Prostate gland (tissue), 2 donors: Measurements from ENCODE around the gene LRRN3.

Experiments used
- CTCF ChIP-seq, 4 experiments: fragments of 200-600 bp in 2 of 4; fragments of 450-650 bp in 2 of 4; sonication (generic) in 2 of 4; IDR thresholded peaks; 1 replicate in 3 of 4; 2 replicates in 1 of 4; pipeline ENCODE4 v1.5.1; 2016 to 2019; ENCODE audit warnings: antibody characterized with exemption in 4 of 4, mild to moderate bottlenecking in 2 of 4, moderate library complexity in 2 of 4
- POLR2A ChIP-seq: fragments of 450-650 bp; IDR thresholded peaks from one replicate; pipeline ENCODE4 v1.6.1; 2016; ENCODE audit warnings: antibody characterized with exemption, mild to moderate bottlenecking
- POLR2AphosphoS5 ChIP-seq: sonication (generic); formaldehyde crosslinking; IDR thresholded peaks from one replicate; pipeline ENCODE4 v1.6.1; 2017; ENCODE audit warnings: antibody characterized with exemption

GRCh38 chr7:111172564-111173257, 81.8 kb downstream of the LRRN3 start:
- TF ChIP-seq CTCF (IDR thresholded peaks at IDR 0.05) (no peak), POLR2A (no peak), POLR2AphosphoS5 (no peak)
